ENCODE measurements around the gene GAB2.

The GAB2 gene

GRCh38 chr11:78180751-78181150 lies 236.9 kb downstream of the GAB2 start (continued):
- TF ChIP-seq ZNF341 (tag by site-specific recombination; IDR thresholded peaks at IDR 0.05; ENCODE audit: low read depth) = no peak
- TF ChIP-seq ZSCAN16 (tag by site-specific recombination; IDR thresholded peaks at IDR 0.05) = no peak
- TF ChIP-seq REST (tag by site-specific recombination; IDR thresholded peaks at IDR 0.05) = no peak
- no peak for TF ChIP-seq ZNF501 (tag by site-specific recombination; IDR thresholded peaks at IDR 0.05)
- TF ChIP-seq ZBTB17 (tag by site-specific recombination; IDR thresholded peaks at IDR 0.05) = no peak
- no peak for TF ChIP-seq GLI2 (tag by site-specific recombination; IDR thresholded peaks at IDR 0.05; ENCODE audit: borderline replicate concordance, low read depth)

DNA sequence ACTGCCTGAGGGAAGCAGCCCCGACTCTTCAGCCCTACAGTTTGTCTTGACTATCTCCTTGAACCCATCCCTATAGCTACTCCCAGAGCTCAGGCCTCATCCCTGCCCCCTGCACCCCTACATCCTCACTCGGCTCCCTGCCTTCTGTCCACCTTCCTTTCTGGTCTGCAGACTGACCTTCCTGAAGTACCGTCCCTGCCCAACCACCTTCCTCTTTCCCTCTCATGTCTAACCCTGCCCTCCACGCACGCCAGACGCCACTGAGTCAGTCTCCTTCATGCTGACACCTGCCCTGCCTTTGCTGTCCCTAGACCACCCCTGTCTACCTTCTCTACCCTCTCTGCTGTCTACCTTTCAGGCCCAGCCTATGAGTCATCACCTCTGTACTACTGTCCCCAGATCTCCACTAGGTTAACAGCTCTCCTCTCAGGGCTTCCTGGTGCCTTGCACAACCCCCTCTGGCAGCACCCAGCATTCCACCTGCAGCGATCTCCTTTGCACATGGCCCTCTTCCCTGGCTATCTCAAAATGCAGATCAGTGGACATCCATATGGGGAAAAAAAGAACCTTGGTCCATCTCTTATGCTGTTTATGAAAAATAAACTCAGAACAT lies 238.1 kb downstream of the GAB2 start:
- ChIA-PET CTCF (interaction anchor here (0.6 kb wide), 1 partner anchor 122 kb away, joined by 3 read pairs; no protein-coding TSS in a partner anchor), POLR2A (no interaction called here)
- H3K27ac ChIP-seq (ENCODE audit: extremely low read depth, low read depth, low read length) = no peak overlapping the region
- H3K4me3 ChIP-seq (ENCODE audit: low read depth, low read length) = no peak overlapping the region
- H3K9me3 ChIP-seq (ENCODE audit: control insufficient read depth, insufficient read depth, low read depth, low read length) = no peaks in the 10 kb centered on the region
- TF ChIP-seq ZNF174 (tag by site-specific recombination; IDR thresholded peaks at IDR 0.05) = no peak
- TF ChIP-seq ZNF37A (tag by site-specific recombination; IDR thresholded peaks at IDR 0.05) = no peak
- TF ChIP-seq ZNF544 (tag by site-specific recombination; IDR thresholded peaks at IDR 0.05) = no peak
- TF ChIP-seq ZNF366 (tag by site-specific recombination; conservative IDR thresholded peaks at IDR 0.05) = no peak
- no peak for TF ChIP-seq ZSCAN5A (tag by site-specific recombination; IDR thresholded peaks at IDR 0.05)
- TF ChIP-seq HOXC10 (CRISPR knock-in tag; IDR thresholded peaks at IDR 0.05) = no peak
- no peak for TF ChIP-seq ZNF549 (tag by site-specific recombination; IDR thresholded peaks at IDR 0.05)
- no peaks in the 10 kb centered on the region for H3K36me3 ChIP-seq (ENCODE audit: control insufficient read depth in 2 of 2, insufficient read depth in 1 of 2, low read length in 2 of 2)
- no peaks in the 10 kb centered on the region for H3K4me1 ChIP-seq (ENCODE audit: control insufficient read depth, insufficient read depth, low read length)

DNA sequence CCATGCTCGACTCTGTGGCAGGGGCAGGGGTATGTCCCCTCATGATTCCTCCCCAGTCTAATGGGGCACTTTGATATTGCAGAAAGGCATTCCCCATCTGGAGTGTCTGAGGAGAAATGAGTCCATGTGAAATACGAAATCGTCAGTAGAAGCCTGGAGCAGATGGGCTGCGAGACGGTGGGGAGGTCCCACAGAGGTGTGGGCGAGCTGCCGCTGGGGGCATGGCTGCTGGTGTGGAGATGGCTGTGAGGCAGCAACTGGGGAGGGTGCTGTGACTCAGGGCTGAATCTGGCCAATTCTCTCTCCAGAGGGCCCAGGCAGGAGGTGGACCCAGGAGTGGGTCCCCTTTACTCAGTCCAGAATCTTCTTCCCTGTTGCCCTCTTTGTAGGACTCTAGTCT lies 240.4 kb downstream of the GAB2 start:
- Histone ChIP-seq H3K9me3 (ENCODE audit: control insufficient read depth, insufficient read depth, low read depth, low read length) (no peaks in the 10 kb centered on the region), H3K36me3 (ENCODE audit: control insufficient read depth in 2 of 2, insufficient read depth in 1 of 2, low read length in 2 of 2) (peaks cover 0 to 13% of the 10 kb centered on the region in 2 experiments; a peak in 1 of 3 replicates), H3K4me3 (ENCODE audit: low read depth, low read length) (no peak overlapping the region), H3K4me1 (ENCODE audit: control insufficient read depth, insufficient read depth, low read length) (no peaks in the 10 kb centered on the region), H3K27ac (ENCODE audit: extremely low read depth, low read depth, low read length) (no peak overlapping the region)
- ChIA-PET POLR2A (interaction anchor here (0.5 kb wide), 1 partner anchor 193 kb away, joined by 3 read pairs; no protein-coding TSS in a partner anchor), CTCF (no interaction called here)
- TF ChIP-seq SP3 (tag by site-specific recombination; IDR thresholded peaks at IDR 0.05) (no peak), ZNF514 (tag by site-specific recombination; IDR thresholded peaks at IDR 0.05) (no peak), HOXA7 (CRISPR knock-in tag; IDR thresholded peaks at IDR 0.05; ENCODE audit: borderline replicate concordance) (no peak), ZNF660 (tag by site-specific recombination; IDR thresholded peaks at IDR 0.05) (no peak), ZNF704 (tag by site-specific recombination; IDR thresholded peaks at IDR 0.05) (no peak), ZNF221 (tag by site-specific recombination; IDR thresholded peaks at IDR 0.05; ENCODE audit: borderline replicate concordance) (no peak), ZFP37 (tag by site-specific recombination; IDR thresholded peaks at IDR 0.05) (no peak), YY1 (tag by site-specific recombination; IDR thresholded peaks at IDR 0.05) (no peak), ZNF677 (tag by site-specific recombination; IDR thresholded peaks at IDR 0.05) (no peak), ZNF473 (tag by site-specific recombination; IDR thresholded peaks at IDR 0.05) (no peak), ZNF610 (tag by site-specific recombination; IDR thresholded peaks at IDR 0.05; ENCODE audit: borderline replicate concordance) (no peak), ZNF48 (tag by site-specific recombination; IDR thresholded peaks at IDR 0.05) (no peak), ZNF155 (tag by site-specific recombination; IDR thresholded peaks at IDR 0.05) (no peak), ZNF223 (tag by site-specific recombination; IDR thresholded peaks at IDR 0.05) (no peak), ZNF571 (tag by site-specific recombination; IDR thresholded peaks at IDR 0.05) (no peak), ZNF10 (tag by site-specific recombination; IDR thresholded peaks at IDR 0.05) (no peak)
- TF ChIP-seq, protein P1, sequence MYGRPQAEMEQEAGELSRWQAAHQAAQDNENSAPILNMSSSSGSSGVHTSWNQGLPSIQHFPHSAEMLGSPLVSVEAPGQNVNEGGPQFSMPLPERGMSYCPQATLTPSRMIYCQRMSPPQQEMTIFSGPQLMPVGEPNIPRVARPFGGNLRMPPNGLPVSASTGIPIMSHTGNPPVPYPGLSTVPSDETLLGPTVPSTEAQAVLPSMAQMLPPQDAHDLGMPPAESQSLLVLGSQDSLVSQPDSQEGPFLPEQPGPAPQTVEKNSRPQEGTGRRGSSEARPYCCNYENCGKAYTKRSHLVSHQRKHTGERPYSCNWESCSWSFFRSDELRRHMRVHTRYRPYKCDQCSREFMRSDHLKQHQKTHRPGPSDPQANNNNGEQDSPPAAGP (tag by site-specific recombination; IDR thresholded peaks at IDR 0.05) = no peak
